Astrocyte of the spinal cord (primary cell): ENCODE results near the gene IMPG1.

Experiments used
- DNase-seq: peaks from one replicate; pipeline ENCODE4 v3.0.0; 2011; ENCODE audit warnings: low read depth, low spot score
- H3K4me3 ChIP-seq: 2 replicates; pipeline ENCODE4 v1.5.1; 2011; ENCODE audit warnings: low read depth, mild to moderate bottlenecking, low read length, moderate library complexity
- in situ Hi-C: cut with HindIII; loops from 2 replicates; pipeline ENCODE4 v1.10.0; 2017; ENCODE audit warnings: low sequenced_read_pairs
- TF ChIP-seq, protein P1 (sequence below): IDR thresholded peaks from 2 replicates; pipeline ENCODE4 v1.5.1; 2012; ENCODE audit warnings: low read depth, mild to moderate bottlenecking, low read length, inconsistent platforms

Gene IMPG1

DNA sequence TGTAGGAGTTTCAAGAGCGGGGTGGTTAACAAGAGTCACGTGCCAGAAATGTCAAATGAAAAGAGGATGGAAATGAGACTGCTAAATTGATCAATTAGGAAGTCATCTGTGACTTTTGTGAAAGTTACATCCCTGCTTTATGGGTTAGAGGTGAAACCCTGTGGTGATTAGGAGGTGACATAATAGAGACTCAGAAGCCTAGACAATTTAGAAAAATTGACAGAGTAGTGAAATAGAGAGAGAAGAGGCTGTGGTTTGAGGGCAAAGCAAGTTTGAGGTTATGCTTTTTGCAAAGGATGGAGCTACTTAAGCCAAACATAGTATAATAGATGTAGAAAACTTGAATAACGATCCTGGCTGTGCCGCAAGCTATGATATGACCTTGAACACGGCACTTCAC is 71.8 kb downstream of the IMPG1 start:
- TF ChIP-seq, protein P1, sequence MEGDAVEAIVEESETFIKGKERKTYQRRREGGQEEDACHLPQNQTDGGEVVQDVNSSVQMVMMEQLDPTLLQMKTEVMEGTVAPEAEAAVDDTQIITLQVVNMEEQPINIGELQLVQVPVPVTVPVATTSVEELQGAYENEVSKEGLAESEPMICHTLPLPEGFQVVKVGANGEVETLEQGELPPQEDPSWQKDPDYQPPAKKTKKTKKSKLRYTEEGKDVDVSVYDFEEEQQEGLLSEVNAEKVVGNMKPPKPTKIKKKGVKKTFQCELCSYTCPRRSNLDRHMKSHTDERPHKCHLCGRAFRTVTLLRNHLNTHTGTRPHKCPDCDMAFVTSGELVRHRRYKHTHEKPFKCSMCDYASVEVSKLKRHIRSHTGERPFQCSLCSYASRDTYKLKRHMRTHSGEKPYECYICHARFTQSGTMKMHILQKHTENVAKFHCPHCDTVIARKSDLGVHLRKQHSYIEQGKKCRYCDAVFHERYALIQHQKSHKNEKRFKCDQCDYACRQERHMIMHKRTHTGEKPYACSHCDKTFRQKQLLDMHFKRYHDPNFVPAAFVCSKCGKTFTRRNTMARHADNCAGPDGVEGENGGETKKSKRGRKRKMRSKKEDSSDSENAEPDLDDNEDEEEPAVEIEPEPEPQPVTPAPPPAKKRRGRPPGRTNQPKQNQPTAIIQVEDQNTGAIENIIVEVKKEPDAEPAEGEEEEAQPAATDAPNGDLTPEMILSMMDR, result no peak
- DNase-seq, result no peak
- H3K4me3 ChIP-seq, result no peak overlapping the region
- in situ Hi-C loops, result no loop called here

DNA sequence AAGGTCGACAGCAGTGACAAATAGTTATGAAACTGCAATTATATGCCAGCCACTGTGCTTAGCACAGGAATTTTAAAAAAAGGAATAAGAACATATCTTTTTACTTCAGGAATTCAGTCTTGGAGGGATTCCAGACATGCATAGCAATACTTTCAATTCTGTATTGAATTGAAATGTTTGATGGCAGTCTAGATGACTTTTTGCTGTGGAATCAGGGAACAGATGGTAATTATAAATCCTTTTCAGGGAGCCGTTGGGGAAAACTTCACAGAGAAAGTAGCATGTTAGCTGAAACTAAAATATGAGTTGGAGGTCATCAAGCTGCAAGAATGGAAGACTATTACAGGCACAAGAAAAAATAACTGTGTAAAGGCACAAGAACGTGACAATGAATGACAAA is 74.8 kb downstream of the IMPG1 start:
- TF ChIP-seq, protein P1, result no peak
- in situ Hi-C loops, result no loop called here
- DNase-seq, result no peak
- H3K4me3 ChIP-seq, result no peak overlapping the region

DNA sequence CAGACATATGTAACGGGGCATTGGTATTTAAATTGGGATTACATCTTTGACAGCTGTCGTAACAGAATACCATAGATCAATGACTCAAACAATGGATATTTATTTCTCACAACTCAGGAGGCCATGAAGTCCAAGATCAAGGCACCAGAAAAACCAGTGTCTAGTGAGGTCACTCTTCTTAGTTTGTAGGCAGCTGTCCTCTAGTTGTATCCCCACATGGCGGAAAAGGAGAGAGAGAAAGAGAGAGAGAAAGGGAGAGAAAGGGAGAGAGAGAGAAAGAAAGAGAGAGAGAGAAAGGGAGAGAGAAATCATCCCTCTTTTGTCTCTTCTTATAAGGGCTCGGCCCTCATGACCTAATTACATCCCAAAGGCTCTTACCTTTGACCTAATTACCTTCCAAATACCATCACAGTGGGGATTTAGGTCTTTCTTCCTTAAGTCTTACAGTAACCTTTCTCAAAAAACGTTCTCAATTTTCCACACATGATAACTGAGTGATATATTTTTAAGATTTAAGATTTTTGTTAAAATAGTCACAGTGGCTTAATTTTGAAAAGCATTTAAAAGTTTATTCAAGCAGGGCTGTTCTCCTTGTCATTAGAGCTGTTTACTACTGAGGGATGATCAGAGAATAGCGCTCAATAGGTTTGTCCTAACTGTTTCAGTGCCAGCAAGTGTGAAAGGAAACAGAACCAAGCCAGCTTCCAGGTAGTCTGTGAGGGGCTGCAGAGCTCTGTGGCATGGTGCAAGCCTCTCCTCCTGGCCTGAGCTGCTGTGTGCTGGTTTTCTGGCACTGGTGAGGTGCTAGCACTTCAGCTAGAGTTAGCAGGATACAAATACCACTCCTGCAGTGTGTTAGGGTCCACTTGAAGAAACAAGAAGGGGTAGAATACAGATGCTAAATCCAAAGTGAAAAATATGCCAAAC is 79.0 kb downstream of the IMPG1 start:
- no peak for DNase-seq
- TF ChIP-seq, protein P1, result no peak
- in situ Hi-C loops, result no loop called here
- no peak overlapping the region for H3K4me3 ChIP-seq

DNA sequence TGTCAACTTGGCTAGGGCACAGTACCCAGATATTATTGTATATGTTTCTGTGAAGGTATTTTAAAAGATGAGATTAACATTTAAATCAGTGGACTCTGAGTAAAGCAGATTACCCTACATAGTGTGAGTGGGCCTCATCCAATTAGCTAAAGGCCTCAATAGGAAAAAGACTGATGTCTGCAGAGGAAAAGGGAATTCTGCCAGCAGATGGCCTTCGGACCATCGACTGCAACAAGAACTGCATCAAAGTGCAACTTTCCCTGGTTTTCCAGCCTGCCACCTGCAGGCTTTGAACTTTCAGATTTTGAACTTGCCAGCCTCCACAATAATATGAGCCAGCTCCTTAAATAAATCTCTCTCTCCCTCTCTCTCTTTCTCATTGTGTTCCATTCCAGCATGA is 80.5 kb downstream of the IMPG1 start:
- no peak overlapping the region for H3K4me3 ChIP-seq
- in situ Hi-C loops, result no loop called here
- no peak for DNase-seq
- TF ChIP-seq, protein P1, result no peak

DNA sequence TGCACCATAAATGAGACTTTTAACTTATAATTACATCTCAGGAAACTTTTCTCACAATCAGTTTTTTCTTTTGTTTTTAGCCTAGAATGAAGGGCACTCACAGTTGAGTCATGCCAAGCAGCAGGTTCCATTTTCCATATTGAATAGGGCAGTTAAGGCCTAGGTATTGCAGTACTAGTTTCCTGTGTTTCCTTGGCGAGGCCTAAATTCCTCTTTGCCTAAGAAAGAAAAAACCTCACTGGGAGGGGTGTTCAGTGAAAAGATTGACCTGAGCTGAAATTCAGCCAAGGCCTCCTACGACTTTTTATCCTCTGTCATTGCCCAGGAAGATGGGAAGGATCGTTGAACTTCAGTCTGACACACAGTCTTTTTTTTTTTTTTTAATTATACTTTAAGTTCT is 85.5 kb downstream of the IMPG1 start:
- DNase-seq, result no peak
- H3K4me3 ChIP-seq, result no peak overlapping the region
- in situ Hi-C loops, result no loop called here
- TF ChIP-seq, protein P1, result no peak

DNA sequence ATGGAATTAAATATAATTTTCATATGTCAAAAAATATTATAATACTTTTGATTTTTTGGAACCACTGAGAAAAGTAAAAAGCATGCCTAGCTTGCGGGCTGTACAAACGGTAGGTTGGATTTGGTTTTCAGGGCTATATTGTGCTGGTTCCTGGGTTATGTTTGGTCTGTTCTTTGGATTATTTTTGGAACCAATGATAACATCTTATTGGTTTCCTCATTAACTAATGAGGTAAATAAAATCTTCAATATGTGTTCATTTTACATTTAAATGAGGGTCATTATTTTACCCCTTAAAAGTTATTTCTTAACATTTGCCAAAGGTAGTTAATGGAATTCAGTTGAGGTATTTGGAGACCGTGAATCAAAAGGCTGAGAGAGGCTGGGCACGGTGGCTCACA is 96.6 kb downstream of the IMPG1 start:
- TF ChIP-seq, protein P1, result no peak
- in situ Hi-C loops, result no loop called here
- H3K4me3 ChIP-seq, result no peak overlapping the region
- DNase-seq, result no peak
